MM.1S (cell line): ENCODE measurements around the gene SMC4.
A peak's percentile ranks its signal among the peaks of the same experiment; 100 is the strongest.

ENCODE experiments used
- DNase-seq: peaks from one replicate; pipeline ENCODE4 v3.0.0-alpha.2; 2015
- H2AFZ ChIP-seq: fragments of 300-600 bp; sonication (generic); 2 replicates; pipeline ENCODE4 v1.6.0; 2016; ENCODE audit warnings: antibody characterized with exemption, low read length
- H3F3A ChIP-seq: fragments of 300-600 bp; sonication (generic); 2 replicates; pipeline ENCODE4 v1.6.1; 2016; ENCODE audit warnings: mild to moderate bottlenecking, antibody characterized with exemption, low read length, moderate library complexity, mixed read lengths; ENCODE audit not compliant: insufficient read depth
- H3K27ac ChIP-seq: fragments of 300-600 bp; sonication (generic); 2 replicates; pipeline ENCODE4 v1.5.1; 2016; ENCODE audit warnings: mild to moderate bottlenecking, low read length
- H3K27me3 ChIP-seq: fragments of 300-600 bp; sonication (generic); replicated peaks from 2 replicates; pipeline ENCODE4 v1.6.0; 2016; ENCODE audit warnings: low read length; ENCODE audit not compliant: insufficient read depth
- H3K36me3 ChIP-seq: fragments of 300-600 bp; sonication (generic); replicated peaks from 2 replicates; pipeline ENCODE4 v1.6.1; 2016; ENCODE audit warnings: mild to moderate bottlenecking, low read length, mixed read lengths; ENCODE audit not compliant: insufficient read depth
- H3K4me1 ChIP-seq: fragments of 300-600 bp; sonication (generic); 2 replicates; pipeline ENCODE4 v1.6.1; 2016; ENCODE audit warnings: low read length, mixed read lengths
- H3K4me2 ChIP-seq: fragments of 300-600 bp; sonication (generic); 2 replicates; pipeline ENCODE4 v1.6.0; 2016; ENCODE audit warnings: low read depth, low read length
- H3K4me3 ChIP-seq: fragments of 300-600 bp; sonication (generic); 2 replicates; pipeline ENCODE4 v1.5.1; 2016; ENCODE audit warnings: low read length, mixed read lengths
- H3K79me2 ChIP-seq: fragments of 300-600 bp; sonication (generic); 2 replicates; pipeline ENCODE4 v1.6.1; 2016; ENCODE audit warnings: mixed run types, low read length, mixed read lengths
- H3K9ac ChIP-seq: fragments of 300-600 bp; sonication (generic); 2 replicates; pipeline ENCODE4 v1.6.1; 2016; ENCODE audit warnings: low read length, mixed read lengths
- H3K9me2 ChIP-seq: fragments of 300-600 bp; sonication (generic); replicated peaks from 2 replicates; pipeline ENCODE4 v1.6.1; 2016; ENCODE audit warnings: mild to moderate bottlenecking, low read length, mixed read lengths; ENCODE audit not compliant: insufficient read depth
- H3K9me3 ChIP-seq: fragments of 300-600 bp; sonication (generic); replicated peaks from 2 replicates; pipeline ENCODE4 v1.6.1; 2016; ENCODE audit warnings: mild to moderate bottlenecking, low read length, mixed read lengths; ENCODE audit not compliant: insufficient read depth
- H4K20me1 ChIP-seq: fragments of 300-600 bp; sonication (generic); 2 replicates; pipeline ENCODE4 v1.6.1; 2016; ENCODE audit warnings: mild to moderate bottlenecking, low read length, moderate library complexity, mixed read lengths; ENCODE audit not compliant: insufficient read depth
- CTCF ChIP-seq: fragments of 300-600 bp; sonication (generic); IDR thresholded peaks from 2 replicates; pipeline ENCODE4 v1.5.1; 2016; ENCODE audit warnings: antibody characterized with exemption, low read length, mixed read lengths
- EZH2 ChIP-seq: fragments of 300-600 bp; sonication (generic); optimal IDR thresholded peaks from 2 replicates; pipeline ENCODE3; 2017; ENCODE audit warnings: low read depth, mild to moderate bottlenecking, antibody characterized with exemption, low read length, mixed read lengths
- EZH2phosphoT487 ChIP-seq: fragments of 300-600 bp; sonication (generic); IDR thresholded peaks from 2 replicates; pipeline ENCODE4 v1.6.1; 2018; ENCODE audit warnings: antibody characterized with exemption, low read length

Gene SMC4

DNA sequence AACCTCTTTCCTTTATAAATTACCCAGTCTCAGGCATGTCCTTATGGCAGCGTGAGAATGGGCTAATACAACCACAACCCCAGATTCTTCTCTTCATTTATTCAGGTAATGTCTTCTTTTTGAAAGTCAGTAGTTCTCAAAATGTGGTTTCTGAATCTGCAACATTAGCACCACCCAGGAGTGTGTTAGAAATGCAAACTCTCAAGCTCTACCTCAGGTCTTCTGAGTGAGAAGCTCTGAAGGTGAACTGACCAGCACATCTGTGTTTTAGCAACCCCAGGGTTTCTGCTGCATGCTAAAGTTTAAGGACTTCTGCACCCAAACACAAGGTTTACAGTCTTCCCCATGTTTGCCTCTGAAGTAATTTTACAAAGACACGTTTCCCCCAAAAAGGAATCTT lies 72.4 kb downstream of the SMC4 start:
- H3K36me3 ChIP-seq: no peaks in the 10 kb centered on the region
- H3F3A ChIP-seq: no peaks in the 10 kb centered on the region

DNA sequence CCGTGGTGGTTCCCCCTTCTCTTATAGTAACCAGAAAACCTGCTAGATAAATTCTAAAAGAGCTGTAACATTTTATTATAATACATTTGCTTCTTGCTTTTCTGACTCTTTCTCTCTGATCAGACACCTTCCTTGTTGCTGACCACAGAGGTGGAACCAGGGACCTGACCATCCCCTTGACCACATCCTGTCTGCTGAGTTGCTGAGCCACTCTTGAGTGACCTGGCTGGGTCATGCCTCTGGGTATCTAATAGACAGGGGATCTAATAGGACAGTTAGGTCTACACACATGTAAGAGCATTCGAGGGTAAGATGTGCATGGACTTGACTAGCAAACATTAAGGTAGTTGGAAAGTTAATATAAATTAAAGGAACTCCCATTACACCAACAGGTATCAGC lies 72.9 kb downstream of the SMC4 start:
- Histone ChIP-seq H2AFZ (no peak overlapping the region), H3K27me3 (no peaks in the 10 kb centered on the region), H3K9me3 (no peaks in the 10 kb centered on the region), H3K9ac (no peak overlapping the region), H3K4me2 (no peak overlapping the region), H3K27ac (no peak overlapping the region), H3K4me1 (no peaks in the 10 kb centered on the region; the same call in 1 of the 2 replicates), H3K36me3 (no peaks in the 10 kb centered on the region), H3K79me2 (no peaks in the 10 kb centered on the region), H4K20me1 (no peaks in the 10 kb centered on the region), H3F3A (no peaks in the 10 kb centered on the region), H3K9me2 (no peaks in the 10 kb centered on the region), H3K4me3 (no peak overlapping the region)
- TF ChIP-seq EZH2phosphoT487 (no peak), EZH2 (no peak), CTCF (no peak)
- DNase-seq: peak; percentile 43

More for the DNA sequence above, 72.4 kb downstream of the SMC4 start:
- Histone ChIP-seq H4K20me1 (no peaks in the 10 kb centered on the region), H3K79me2 (no peaks in the 10 kb centered on the region), H3K4me3 (no peak overlapping the region), H2AFZ (no peak overlapping the region), H3K9me3 (no peaks in the 10 kb centered on the region), H3K4me1 (no peaks in the 10 kb centered on the region; the same call in 1 of the 2 replicates), H3K4me2 (no peak overlapping the region), H3K27me3 (no peaks in the 10 kb centered on the region), H3K27ac (no peak overlapping the region), H3K9ac (no peak overlapping the region), H3K9me2 (no peaks in the 10 kb centered on the region)
- TF ChIP-seq EZH2phosphoT487 (no peak), EZH2 (no peak), CTCF (no peak)
- no peak for DNase-seq

DNA sequence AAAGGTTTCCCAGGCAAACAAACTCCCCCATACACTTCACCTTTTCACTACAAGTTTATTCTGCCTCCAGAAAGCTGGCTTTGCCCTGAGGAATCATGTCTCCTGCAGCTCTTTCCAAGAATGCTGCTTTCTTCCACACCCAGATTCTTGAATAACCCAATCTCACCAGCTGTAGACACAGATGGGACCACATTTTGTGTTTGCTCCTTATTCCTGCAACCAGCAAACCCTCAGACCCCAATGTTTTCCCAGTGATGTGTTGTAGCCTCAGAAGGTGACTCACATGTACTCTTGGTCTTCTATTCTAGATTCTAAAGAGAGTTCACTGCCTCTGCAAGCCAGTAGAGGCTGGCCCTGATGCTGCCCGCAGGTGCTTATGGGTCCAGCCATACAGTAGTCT lies 73.8 kb downstream of the SMC4 start:
- Histone ChIP-seq H3K4me2 (no peak overlapping the region), H4K20me1 (no peaks in the 10 kb centered on the region), H3K27ac (no peak overlapping the region), H3K27me3 (no peaks in the 10 kb centered on the region), H2AFZ (no peak overlapping the region), H3K4me3 (no peak overlapping the region), H3K9me2 (no peaks in the 10 kb centered on the region), H3F3A (no peaks in the 10 kb centered on the region), H3K36me3 (no peaks in the 10 kb centered on the region), H3K9me3 (no peaks in the 10 kb centered on the region), H3K9ac (no peak overlapping the region), H3K79me2 (no peaks in the 10 kb centered on the region), H3K4me1 (no peaks in the 10 kb centered on the region; the same call in 1 of the 2 replicates)
- no peak for DNase-seq
- TF ChIP-seq CTCF (no peak), EZH2phosphoT487 (no peak), EZH2 (no peak)
